Keratinocyte (primary cell): Measurements from ENCODE around the gene HAAO. TPM values are rescaled to one million over a fixed set of nuclear protein-coding genes. Genes with fewer than 3 reads are reported as not detected.

Experiments used
- DNase-seq: peaks from one replicate; pipeline ENCODE4 v3.0.0-alpha.2; 2011; ENCODE audit warnings: low read depth, missing footprints, low spot score
- FAIRE-seq: peaks from 2 replicates; lab custom pipeline; 2011; peaks lifted over from hg19 to GRCh38; lab: Jason Lieb, UNC
- H2AFZ ChIP-seq: 2 replicates; pipeline ENCODE4 v1.6.0; 2012; ENCODE audit warnings: low read length, control low read depth, inconsistent platforms; ENCODE audit not compliant: control insufficient read depth
- H3K27ac ChIP-seq: 2 replicates; pipeline ENCODE4 v1.5.1; 2011; ENCODE audit warnings: low read length; ENCODE audit not compliant: control insufficient read depth, insufficient read depth
- H3K27me3 ChIP-seq: 3 replicates; pipeline ENCODE4 v1.6.0; 2011; ENCODE audit warnings: low read length; ENCODE audit not compliant: control insufficient read depth, insufficient read depth; ENCODE audit errors: extremely low read depth
- H3K36me3 ChIP-seq, 2 experiments: 2 replicates in 1 of 2; 3 replicates in 1 of 2; pipeline ENCODE4 v1.5.1; 2011; ENCODE audit warnings: low read length in 2 of 2, mild to moderate bottlenecking in 1 of 2; ENCODE audit not compliant: control insufficient read depth in 2 of 2, insufficient read depth in 2 of 2; ENCODE audit errors: extremely low read depth in 1 of 2
- H3K4me1 ChIP-seq: 3 replicates; pipeline ENCODE4 v1.5.1; 2011; ENCODE audit warnings: low read length; ENCODE audit not compliant: control insufficient read depth, insufficient read depth; ENCODE audit errors: extremely low read depth
- H3K4me2 ChIP-seq: 3 replicates; pipeline ENCODE4 v1.6.0; 2011; ENCODE audit warnings: low read depth, low read length; ENCODE audit not compliant: control insufficient read depth, insufficient read depth; ENCODE audit errors: extremely low read depth
- H3K4me3 ChIP-seq, 3 experiments: fragments of 200-600 bp in 1 of 3; sonication (generic) in 1 of 3; 2 replicates in 2 of 3; 3 replicates in 1 of 3; pipeline ENCODE4 v1.5.1; 2011 to 2016; ENCODE audit warnings: low read length in 3 of 3, mild to moderate bottlenecking in 3 of 3, control low read depth in 2 of 3, inconsistent platforms in 1 of 3, low read depth in 1 of 3, mixed read lengths in 1 of 3, mixed run types in 1 of 3, moderate library complexity in 1 of 3; ENCODE audit not compliant: control insufficient read depth in 2 of 3, insufficient read depth in 2 of 3; ENCODE audit errors: extremely low read depth in 1 of 3
- H3K79me2 ChIP-seq: 2 replicates; pipeline ENCODE4 v1.6.0; 2012; ENCODE audit warnings: low read length; ENCODE audit not compliant: control insufficient read depth, insufficient read depth
- H3K9ac ChIP-seq: 3 replicates; pipeline ENCODE4 v1.6.0; 2011; ENCODE audit warnings: low read length; ENCODE audit not compliant: control insufficient read depth, insufficient read depth; ENCODE audit errors: extremely low read depth
- H3K9me1 ChIP-seq: 3 replicates; pipeline ENCODE4 v1.6.0; 2011; ENCODE audit warnings: low read length; ENCODE audit not compliant: control insufficient read depth, insufficient read depth; ENCODE audit errors: extremely low read depth
- H3K9me3 ChIP-seq: 2 replicates; pipeline ENCODE4 v1.5.1; 2012; ENCODE audit warnings: low read depth, low read length; ENCODE audit not compliant: control insufficient read depth
- H4K20me1 ChIP-seq: 3 replicates; pipeline ENCODE4 v1.6.0; 2011; ENCODE audit warnings: low read length; ENCODE audit not compliant: control insufficient read depth, insufficient read depth; ENCODE audit errors: extremely low read depth
- EZH2 ChIP-seq: IDR thresholded peaks from one replicate; pipeline ENCODE4 v1.6.1; 2012; ENCODE audit warnings: inconsistent platforms, mild to moderate bottlenecking, low read length, moderate library complexity
- dilution Hi-C: fragments of 300-500 bp; cut with MboI; formaldehyde crosslinking; loops from one replicate; pipeline ENCODE4 v1.7.0; 2020; ENCODE audit warnings: low sequenced_read_pairs; ENCODE audit not compliant: extremely low pct_ligation_motif_present
- polyA plus RNA-seq, 5 experiments: library from polyadenylated mRNA; depleted of rRNA in 3 of 5; stranded (reverse) in 3 of 5; stranded (forward) in 1 of 5; unstranded in 1 of 5; fragments of >200 nt; gene quantifications; 1 replicate in 1 of 5; 2 replicates in 3 of 5; 3 replicates in 1 of 5; pipeline versions ENCODE4 v1.2.1 to v1.2.3, GENCODE V29; 2011 to 2012; ENCODE audit warnings: missing spikeins in 2 of 5, low read depth in 1 of 5, low replicate concordance in 1 of 5
- TF ChIP-seq, protein P1 (sequence below), 3 experiments: IDR thresholded peaks in 1 of 3; conservative IDR thresholded peaks in 1 of 3; optimal IDR thresholded peaks in 1 of 3; 2 replicates in 2 of 3; 3 replicates in 1 of 3; pipeline versions ENCODE3 to v1.5.1; 2011; ENCODE audit warnings: low read length in 3 of 3, mild to moderate bottlenecking in 3 of 3, moderate library complexity in 2 of 3, control low read depth in 1 of 3, inconsistent platforms in 1 of 3; ENCODE audit not compliant: insufficient read depth in 2 of 3; ENCODE audit errors: extremely low read depth in 1 of 3

HAAO gene
- polyA plus RNA-seq, 1 donor (not counting 4 experiments of a cell fraction or from before 2014, with no cell fraction given) = 0.08 TPM

DNA sequence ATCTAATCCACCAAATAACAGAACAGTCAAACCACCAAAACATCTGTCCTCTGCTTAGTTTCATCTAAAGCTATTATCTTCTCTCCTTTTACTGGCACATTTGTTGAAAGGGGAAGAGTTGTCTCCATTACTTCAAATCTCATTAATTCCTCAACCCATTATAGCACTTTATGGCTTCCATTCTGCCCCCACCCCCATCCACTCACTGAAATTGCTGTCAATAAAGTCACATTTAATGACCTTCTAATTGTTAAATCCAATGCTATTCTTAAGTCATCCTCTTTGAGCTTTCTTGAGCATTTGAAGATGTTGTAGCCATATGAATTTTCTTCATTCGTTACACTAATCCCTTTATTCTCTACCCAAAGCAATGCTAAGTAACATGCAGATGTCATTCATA lies 33.6 kb downstream of the HAAO start:
- Histone ChIP-seq H3K9me3 (no peaks in the 10 kb centered on the region), H2AFZ (no peak overlapping the region), H3K27me3 (no peaks in the 10 kb centered on the region), H3K79me2 (no peaks in the 10 kb centered on the region), H3K4me1 (no peaks in the 10 kb centered on the region), H3K27ac (no peak overlapping the region), H3K36me3 (peaks cover 0 to 2% of the 10 kb centered on the region in 2 experiments), H3K4me2 (no peak overlapping the region), H3K4me3 (no peak overlapping the region), H4K20me1 (peaks cover 2% of the 10 kb centered on the region), H3K9ac (no peak overlapping the region), H3K9me1 (no peaks in the 10 kb centered on the region)
- FAIRE-seq = no peak
- no peak for TF ChIP-seq EZH2
- TF ChIP-seq, protein P1, sequence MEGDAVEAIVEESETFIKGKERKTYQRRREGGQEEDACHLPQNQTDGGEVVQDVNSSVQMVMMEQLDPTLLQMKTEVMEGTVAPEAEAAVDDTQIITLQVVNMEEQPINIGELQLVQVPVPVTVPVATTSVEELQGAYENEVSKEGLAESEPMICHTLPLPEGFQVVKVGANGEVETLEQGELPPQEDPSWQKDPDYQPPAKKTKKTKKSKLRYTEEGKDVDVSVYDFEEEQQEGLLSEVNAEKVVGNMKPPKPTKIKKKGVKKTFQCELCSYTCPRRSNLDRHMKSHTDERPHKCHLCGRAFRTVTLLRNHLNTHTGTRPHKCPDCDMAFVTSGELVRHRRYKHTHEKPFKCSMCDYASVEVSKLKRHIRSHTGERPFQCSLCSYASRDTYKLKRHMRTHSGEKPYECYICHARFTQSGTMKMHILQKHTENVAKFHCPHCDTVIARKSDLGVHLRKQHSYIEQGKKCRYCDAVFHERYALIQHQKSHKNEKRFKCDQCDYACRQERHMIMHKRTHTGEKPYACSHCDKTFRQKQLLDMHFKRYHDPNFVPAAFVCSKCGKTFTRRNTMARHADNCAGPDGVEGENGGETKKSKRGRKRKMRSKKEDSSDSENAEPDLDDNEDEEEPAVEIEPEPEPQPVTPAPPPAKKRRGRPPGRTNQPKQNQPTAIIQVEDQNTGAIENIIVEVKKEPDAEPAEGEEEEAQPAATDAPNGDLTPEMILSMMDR (optimal IDR thresholded peaks at IDR 0.05 in 1 of 3, IDR thresholded peaks at IDR 0.05 in 1 of 3, conservative IDR thresholded peaks at IDR 0.05 in 1 of 3; ENCODE audit: extremely low read depth in 1 of 3, insufficient read depth in 2 of 3, low read length in 3 of 3) = no peak
- dilution Hi-C loops = no loop called here
- DNase-seq = no peak

DNA sequence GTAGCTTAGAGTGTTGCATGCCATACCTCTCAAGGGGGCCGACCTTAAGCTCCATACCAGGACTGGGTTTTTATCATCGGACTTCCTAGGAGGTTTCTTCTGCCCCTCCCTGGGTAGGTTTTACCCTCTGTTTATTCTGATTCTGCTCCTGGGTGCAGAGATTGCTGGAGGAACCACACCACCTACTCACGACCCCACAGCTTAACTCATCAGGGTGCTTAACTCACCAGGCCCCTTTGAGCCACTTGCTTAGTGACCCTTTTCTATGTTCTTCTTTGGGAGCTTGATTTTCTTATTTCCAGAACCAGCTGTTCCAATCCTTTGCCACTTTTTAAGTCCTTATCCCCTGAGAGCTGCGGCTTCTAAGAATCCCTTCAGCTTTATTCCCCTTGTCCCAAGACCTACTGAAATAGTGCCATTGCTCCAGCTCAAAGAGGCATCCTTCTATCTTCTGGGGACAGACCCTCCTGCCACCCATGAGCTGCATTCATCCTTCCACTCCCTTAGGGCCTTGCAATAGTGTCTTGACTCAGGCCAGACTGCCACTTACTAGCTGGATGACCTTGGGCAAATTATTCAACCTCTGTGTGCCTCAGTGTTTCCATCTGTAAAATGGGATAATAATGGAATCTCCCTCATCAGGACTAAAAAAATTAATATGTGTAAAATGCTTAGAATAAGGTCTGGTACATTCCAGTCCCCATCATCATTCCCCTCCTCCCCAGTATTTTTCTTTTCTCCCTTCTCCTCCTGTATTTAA lies 34.2 kb downstream of the HAAO start:
- Histone ChIP-seq H3K27ac (no peak overlapping the region), H2AFZ (no peak overlapping the region)

More for the DNA sequence above, 34.2 kb downstream of the HAAO start:
- no peaks in the 10 kb centered on the region for H3K79me2 ChIP-seq
- no peaks in the 10 kb centered on the region for H3K27me3 ChIP-seq
- no peak for TF ChIP-seq EZH2
- TF ChIP-seq, protein P1 (optimal IDR thresholded peaks at IDR 0.05 in 1 of 3, IDR thresholded peaks at IDR 0.05 in 1 of 3, conservative IDR thresholded peaks at IDR 0.05 in 1 of 3; ENCODE audit: extremely low read depth in 1 of 3, insufficient read depth in 2 of 3, low read length in 3 of 3) = no peak
- FAIRE-seq = no peak
- no peak overlapping the region for H3K9ac ChIP-seq
- dilution Hi-C loops = no loop called here
- H4K20me1 ChIP-seq = peaks cover 2% of the 10 kb centered on the region
- H3K4me3 ChIP-seq = no peak overlapping the region
- H3K4me2 ChIP-seq = no peak overlapping the region
- H3K4me1 ChIP-seq = no peaks in the 10 kb centered on the region
- no peaks in the 10 kb centered on the region for H3K9me1 ChIP-seq
- H3K9me3 ChIP-seq = no peaks in the 10 kb centered on the region
- DNase-seq = no peak
- peaks cover 0 to 2% of the 10 kb centered on the region in 2 experiments for H3K36me3 ChIP-seq
